DMS79 (cell line): ENCODE data around the gene DNAJC5.

Source experiments
- DNase-seq: peaks from one replicate; lab custom pipeline; 2025; lab: John Stamatoyannopoulos, UW

Gene DNAJC5

DNA sequence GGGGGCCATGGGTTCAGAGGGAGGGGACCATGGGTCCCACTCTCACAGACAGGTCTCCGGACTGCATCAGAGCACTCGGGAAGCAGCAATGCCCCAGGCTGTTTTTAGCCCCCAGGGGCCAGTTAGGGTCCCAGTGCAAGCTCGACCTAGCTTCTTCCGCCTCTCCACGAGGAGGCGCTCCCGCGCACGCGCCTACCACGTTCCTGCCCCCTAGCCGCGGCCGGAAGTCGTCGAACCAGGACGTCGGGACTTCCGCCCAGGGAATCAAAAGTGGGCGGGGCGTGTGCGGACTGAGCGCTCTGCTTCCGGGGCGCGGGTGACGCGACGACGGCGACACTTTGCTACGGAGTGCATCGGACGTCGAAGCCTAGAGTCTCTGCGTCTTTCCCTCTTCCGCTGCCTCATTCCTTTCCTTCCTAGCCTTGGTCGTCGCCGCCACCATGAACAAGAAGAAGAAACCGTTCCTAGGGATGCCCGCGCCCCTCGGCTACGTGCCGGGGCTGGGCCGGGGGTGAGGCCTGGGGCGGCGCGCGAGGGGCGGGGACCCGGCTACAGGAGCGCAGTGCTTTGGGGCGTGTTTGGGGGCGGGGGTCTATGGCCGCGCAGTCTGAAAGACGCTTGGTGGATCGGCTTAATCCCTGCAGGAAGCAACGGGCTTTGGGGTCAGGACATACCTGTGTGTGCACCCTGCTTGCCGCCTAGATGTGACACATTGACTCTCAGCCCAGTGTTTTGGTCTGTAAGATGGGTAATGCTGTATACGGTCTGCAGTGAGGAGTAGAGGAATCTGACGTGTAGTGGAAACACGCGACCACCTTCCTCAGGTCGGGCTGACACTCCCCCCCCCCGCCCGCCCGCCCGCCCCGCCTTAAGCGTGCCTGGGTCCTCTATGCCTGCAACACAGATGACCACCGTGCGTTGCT is 86.1 kb downstream of the DNAJC5 start, which contains the start of gene PRPF6:
TSS of gene PRPF6 (plus strand) at position 327 of the 923 bp plus-strand sequence. CDS start at position 441, 114 bp downstream.
- DNase-seq, result peak; percentile 96

DNA sequence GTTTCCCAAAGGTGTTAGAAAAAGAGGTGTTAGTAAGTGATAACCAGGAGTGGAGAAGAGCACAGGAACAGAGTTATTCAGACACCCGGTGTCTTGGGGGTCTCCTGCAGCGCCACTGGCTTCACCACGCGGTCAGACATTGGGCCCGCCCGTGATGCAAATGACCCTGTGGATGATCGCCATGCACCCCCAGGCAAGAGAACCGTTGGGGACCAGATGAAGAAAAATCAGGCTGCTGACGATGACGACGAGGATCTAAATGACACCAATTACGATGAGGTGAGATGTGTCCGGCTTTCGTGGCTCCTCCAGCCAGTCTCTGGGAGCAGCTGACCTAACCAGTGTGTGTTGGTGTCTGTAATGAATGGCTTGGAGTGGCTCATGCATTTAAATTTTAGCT is 88.0 kb downstream of the DNAJC5 start:
- DNase-seq, result no peak
